Panc1 (cell line): ENCODE results near the gene TBC1D25.

Experiments used
- POLR2AphosphoS5 ChIP-seq: IDR thresholded peaks from 2 replicates; pipeline ENCODE4 v1.6.1; 2012; ENCODE audit warnings: mild to moderate bottlenecking, low read depth, low read length, moderate library complexity
- SIN3A ChIP-seq: IDR thresholded peaks from 2 replicates; pipeline ENCODE4 v1.6.1; 2012; ENCODE audit warnings: low read depth, mild to moderate bottlenecking, low read length, moderate library complexity, borderline replicate concordance; ENCODE audit not compliant: insufficient read depth
- TF ChIP-seq, protein P1 (sequence below): fragments of 450-650 bp; IDR thresholded peaks from 2 replicates; pipeline ENCODE4 v1.5.1; 2017; ENCODE audit warnings: mild to moderate bottlenecking

GRCh38 chrX:48573690-48574269 is 34.3 kb downstream of the TBC1D25 start:
- TF ChIP-seq, protein P1, sequence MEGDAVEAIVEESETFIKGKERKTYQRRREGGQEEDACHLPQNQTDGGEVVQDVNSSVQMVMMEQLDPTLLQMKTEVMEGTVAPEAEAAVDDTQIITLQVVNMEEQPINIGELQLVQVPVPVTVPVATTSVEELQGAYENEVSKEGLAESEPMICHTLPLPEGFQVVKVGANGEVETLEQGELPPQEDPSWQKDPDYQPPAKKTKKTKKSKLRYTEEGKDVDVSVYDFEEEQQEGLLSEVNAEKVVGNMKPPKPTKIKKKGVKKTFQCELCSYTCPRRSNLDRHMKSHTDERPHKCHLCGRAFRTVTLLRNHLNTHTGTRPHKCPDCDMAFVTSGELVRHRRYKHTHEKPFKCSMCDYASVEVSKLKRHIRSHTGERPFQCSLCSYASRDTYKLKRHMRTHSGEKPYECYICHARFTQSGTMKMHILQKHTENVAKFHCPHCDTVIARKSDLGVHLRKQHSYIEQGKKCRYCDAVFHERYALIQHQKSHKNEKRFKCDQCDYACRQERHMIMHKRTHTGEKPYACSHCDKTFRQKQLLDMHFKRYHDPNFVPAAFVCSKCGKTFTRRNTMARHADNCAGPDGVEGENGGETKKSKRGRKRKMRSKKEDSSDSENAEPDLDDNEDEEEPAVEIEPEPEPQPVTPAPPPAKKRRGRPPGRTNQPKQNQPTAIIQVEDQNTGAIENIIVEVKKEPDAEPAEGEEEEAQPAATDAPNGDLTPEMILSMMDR = no peak
- TF ChIP-seq POLR2AphosphoS5 (no peak), SIN3A (no peak)
